Omental fat pad (tissue), 4 donors: ENCODE results near the gene ARHGAP27. TPM values are rescaled to one million over a fixed set of nuclear protein-coding genes. Genes with fewer than 3 reads are reported as not detected.

Source experiments
- ATAC-seq: fragments of 150-250 bp; one replicate; pipeline ENCODE4 v1.9.1; 2016; ENCODE audit warnings: mild to moderate bottlenecking, moderate library complexity; ENCODE audit not compliant: low FRiP score
- DNase-seq: peaks from one replicate; pipeline ENCODE4 v3.0.0-alpha.2; 2019; ENCODE audit warnings: low spot score
- total RNA-seq, 4 donors: library from RNA; depleted of rRNA; stranded (reverse); fragments of >200 nt; gene quantifications; one replicate each; pipeline ENCODE4 v1.1.0, GENCODE V29; 2016
- TF ChIP-seq, protein P1 (sequence below), 3 donors: fragments of 450-650 bp; IDR thresholded peaks; one replicate each; pipeline ENCODE4 v1.5.1; 2016 to 2017; ENCODE audit warnings: antibody characterized with exemption in 3 of 3, mild to moderate bottlenecking in 3 of 3, moderate library complexity in 2 of 3

ARHGAP27 gene
- total RNA-seq, 4 donors from 2014 or later = 13.4 to 52.5 (median 23.7) TPM

DNA sequence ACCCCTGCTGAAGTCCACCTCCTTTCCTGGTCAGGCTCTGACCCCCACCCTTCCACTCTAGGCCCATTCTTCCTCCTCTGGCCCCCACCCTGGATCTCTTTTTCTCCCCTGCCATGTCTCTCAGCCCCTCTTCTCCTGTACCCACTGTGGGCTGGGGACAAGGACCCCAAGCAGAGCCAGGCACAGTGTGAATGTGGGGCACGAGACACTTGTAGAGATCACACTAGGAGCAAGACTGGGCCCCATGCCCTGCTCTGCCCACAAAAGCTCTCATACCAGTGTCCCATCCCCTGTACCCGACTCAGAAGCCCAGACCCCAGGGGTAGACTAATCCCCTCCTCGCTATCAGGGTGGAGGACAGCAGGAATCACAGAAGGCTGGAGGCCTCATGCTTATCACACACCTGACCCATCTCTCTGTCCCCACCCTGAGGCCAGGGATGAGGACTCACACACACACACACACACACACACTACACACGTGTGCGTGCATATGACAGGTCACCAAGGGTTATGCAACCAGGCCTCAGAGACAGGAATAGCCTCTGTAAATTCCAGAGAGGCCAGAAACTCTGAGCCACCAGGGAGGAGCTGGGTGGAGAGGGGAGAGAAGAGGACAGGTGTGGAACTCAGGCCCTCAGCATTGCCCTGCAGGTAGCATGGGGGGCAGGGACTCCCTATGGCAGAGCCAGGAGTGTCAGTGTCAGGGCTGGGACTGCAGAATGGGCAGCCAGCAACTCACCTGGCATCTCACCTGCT, 21.1 kb downstream of the ARHGAP27 start:
- TF ChIP-seq, protein P1, sequence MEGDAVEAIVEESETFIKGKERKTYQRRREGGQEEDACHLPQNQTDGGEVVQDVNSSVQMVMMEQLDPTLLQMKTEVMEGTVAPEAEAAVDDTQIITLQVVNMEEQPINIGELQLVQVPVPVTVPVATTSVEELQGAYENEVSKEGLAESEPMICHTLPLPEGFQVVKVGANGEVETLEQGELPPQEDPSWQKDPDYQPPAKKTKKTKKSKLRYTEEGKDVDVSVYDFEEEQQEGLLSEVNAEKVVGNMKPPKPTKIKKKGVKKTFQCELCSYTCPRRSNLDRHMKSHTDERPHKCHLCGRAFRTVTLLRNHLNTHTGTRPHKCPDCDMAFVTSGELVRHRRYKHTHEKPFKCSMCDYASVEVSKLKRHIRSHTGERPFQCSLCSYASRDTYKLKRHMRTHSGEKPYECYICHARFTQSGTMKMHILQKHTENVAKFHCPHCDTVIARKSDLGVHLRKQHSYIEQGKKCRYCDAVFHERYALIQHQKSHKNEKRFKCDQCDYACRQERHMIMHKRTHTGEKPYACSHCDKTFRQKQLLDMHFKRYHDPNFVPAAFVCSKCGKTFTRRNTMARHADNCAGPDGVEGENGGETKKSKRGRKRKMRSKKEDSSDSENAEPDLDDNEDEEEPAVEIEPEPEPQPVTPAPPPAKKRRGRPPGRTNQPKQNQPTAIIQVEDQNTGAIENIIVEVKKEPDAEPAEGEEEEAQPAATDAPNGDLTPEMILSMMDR (IDR thresholded peaks at IDR 0.05) = no peak
- ATAC-seq (no peak), DNase-seq (no peak)

- no peak for ATAC-seq
- DNase-seq = no peak
Observed at GRCh38 chr17:45410144-45411091, 22.3 kb downstream of the ARHGAP27 start.

DNA sequence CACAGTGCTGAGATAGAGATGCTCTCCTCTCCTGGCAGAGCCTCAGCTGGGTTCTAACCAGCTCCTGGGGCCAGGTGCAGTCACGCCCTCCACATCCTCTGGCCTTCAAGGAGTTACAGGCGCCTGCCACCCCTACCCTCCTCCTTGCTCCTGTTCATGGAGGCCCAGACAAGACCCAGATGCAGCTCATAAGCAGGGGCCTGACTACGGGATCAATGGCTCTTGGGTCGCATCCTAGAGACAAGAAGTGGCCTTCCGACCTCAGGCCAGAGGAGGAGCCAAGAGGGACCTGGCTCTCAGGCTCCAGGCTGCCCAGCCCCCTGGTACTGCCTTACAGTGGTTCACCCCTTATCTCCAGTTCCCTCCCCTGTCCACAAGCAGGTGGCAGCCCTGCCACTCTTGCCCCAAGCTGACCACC, 23.0 kb downstream of the ARHGAP27 start:
- ATAC-seq (no peak), DNase-seq (no peak)
- TF ChIP-seq, protein P1 (IDR thresholded peaks at IDR 0.05) = no peak

More at GRCh38 chr17:45410144-45411091, 22.3 kb downstream of the ARHGAP27 start:
- TF ChIP-seq, protein P1 (IDR thresholded peaks at IDR 0.05) = no peak

DNA sequence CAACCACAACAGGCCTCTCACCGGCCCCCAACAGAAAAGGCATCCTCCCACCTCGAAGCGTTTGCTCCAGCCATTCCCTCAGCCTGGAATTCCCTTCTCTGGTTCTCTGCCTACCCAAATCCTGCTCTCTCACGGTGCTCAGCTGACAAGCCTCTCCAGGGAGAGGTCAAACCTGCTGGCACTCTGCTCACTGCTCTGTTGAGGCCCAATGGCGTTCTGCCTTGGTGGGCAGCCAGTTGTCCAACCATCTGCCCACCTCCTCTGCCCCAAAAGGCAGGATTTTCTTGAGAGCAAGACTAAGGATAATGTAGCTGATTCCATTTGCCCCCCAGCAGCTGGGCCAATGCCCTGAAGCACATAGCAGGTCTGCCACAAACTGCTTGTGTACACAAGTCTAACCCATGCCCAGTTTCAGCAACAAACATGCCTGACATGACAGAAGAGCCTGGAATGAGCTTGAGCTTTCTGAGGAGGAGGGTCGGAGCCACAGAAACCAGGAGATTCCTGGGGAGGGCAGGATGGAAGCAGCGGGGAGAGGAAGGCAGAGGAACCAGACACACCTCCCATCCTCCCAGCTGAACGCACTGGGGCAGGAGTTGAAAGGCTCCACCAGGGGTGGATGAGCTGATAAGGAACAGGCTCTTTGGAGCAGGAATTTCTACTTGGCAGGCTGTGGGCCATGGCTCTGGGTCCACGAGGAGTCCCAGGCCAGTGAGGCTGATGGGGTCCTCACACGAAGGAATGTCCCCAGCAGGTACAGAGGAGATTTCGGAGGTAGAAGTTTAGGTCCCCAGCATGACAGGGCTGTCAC, 23.9 kb downstream of the ARHGAP27 start:
- no peak for DNase-seq
- ATAC-seq = no peak
- TF ChIP-seq, protein P1 (IDR thresholded peaks at IDR 0.05) = no peak

DNA sequence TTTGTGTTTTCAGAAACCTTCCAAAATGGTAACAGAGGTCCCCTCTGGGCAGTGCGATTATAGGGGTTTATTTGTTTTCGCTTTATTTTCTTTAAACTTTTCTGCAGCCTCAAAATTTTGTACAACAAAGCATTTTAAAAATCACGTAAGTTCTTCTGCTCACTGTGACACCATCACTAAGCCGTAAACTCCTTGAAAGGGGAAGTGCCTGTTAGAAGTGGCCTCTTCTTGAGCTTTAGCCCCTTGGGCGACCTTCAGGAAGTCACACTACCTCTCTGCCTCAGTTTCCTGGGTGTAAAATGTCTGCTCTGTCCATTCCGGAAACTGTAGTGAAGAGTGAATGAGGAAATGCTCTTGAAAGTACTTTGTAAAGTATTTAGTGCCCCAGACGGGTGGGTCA, 26.6 kb downstream of the ARHGAP27 start:
- ATAC-seq (no peak), DNase-seq (no peak)
- TF ChIP-seq, protein P1 (IDR thresholded peaks at IDR 0.05) = no peak

GRCh38 chr17:45405250-45406086, 27.2 kb downstream of the ARHGAP27 start:
- TF ChIP-seq, protein P1 (IDR thresholded peaks at IDR 0.05) = no peak
- ATAC-seq = peak; percentile 59
- DNase-seq = no peak
